Stimulated activated CD4-positive, alpha-beta T cell treated with anti-CD3 and anti-CD28 coated beads, TNF-alpha, amount 100 ng/mL, for 48 hours (primary cell): Measurements from ENCODE around the gene DOP1B.
"Not testable (repeated sequence)": the region's sequence is repeated elsewhere in the genome, so short reads cannot be mapped to it uniquely, and the experiment has no call there.

Experiments
- DNase-seq, 3 donors: peaks; one replicate each; pipeline ENCODE4 v3.0.0-alpha.2; 2020; ENCODE audit warnings: low read depth in 3 of 3

The DOP1B gene

DNA sequence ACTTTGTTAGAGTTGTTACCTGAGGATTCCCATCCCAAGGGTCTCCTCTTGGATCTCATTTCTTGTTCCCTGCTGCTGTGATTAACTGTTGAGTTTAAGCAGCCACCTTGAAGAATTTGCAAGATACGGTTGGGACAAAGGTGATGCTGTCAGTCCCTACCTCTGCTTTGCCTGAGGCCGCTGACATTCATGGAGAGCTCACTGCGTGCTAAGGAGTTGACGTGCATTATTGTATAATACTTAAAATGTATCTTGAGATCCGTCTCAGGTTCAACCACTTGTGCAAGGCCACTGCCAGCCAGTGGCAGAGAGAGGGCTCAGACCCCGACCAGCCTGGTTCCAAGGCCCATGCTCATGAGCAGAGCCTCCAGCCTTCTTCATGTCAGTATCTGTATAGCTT lies 14.2 kb downstream of the DOP1B start:
- no peak for DNase-seq

DNA sequence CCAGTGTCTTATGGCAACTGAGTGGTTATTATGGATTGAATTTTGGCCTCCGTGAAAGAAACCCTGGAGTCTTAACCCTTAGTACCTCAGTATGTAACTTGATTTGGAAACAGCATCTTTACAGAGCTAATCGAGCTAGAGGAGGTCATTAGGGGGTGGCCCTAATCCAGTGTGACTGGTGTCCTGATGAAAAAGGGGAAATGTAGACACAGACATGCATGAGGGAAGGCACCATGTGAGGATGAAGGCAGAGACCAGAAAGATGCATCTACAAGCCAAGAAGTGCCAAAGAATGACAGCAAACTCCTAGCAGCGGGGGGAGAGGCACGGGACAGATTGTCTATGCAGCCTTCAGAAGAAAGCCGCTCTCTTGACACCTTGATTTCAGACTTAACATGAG lies 14.7 kb downstream of the DOP1B start:
- DNase-seq: no peak

DNA sequence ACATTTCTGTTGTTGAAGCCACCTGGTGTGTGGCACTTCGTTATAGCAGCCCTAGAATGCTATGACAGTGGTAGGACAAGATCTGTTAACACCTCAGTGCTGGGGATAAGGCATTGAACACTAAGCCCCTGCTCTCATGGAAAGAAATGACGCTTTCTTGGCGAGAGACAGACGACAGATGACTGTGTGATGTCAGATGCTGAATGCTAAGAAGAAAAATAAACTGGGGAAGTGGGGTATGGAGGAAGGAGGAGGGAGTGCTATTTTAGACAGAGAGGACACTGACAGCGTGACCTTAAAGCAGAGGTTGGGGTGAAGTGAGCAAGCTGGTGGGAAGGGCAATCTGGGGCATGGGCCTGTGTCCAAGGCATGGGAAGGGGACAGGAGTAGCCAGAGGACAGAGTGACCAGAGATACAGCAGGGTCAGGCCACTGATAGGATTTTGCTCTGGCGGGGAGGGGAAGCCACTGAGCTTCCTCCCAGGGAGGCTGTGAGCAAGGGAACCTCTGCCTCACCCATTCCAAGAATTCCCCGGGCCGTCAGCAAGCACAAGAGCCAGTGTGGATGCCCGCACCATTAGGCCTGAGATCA lies 15.2 kb downstream of the DOP1B start:
- no peak for DNase-seq

DNA sequence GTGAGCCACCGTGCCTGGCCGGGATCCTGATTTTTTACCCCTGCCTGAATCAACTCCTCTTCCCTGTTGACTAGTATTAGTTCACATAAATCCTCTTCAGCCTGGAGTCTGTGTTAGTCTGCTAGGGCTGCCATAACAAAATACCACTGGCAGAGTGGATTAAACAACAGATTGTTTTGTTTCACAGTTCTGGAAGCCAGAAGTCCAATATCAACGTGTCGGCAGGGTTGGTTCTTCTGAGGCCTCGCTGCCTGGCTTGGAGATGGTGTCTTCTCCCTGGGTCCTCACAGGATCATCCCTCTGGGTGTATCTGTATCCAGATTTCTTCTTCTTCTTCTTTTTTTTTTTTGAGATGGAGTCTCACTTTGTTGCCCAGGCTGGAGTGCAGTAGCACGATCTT lies 18.2 kb downstream of the DOP1B start:
- DNase-seq: no peak

DNA sequence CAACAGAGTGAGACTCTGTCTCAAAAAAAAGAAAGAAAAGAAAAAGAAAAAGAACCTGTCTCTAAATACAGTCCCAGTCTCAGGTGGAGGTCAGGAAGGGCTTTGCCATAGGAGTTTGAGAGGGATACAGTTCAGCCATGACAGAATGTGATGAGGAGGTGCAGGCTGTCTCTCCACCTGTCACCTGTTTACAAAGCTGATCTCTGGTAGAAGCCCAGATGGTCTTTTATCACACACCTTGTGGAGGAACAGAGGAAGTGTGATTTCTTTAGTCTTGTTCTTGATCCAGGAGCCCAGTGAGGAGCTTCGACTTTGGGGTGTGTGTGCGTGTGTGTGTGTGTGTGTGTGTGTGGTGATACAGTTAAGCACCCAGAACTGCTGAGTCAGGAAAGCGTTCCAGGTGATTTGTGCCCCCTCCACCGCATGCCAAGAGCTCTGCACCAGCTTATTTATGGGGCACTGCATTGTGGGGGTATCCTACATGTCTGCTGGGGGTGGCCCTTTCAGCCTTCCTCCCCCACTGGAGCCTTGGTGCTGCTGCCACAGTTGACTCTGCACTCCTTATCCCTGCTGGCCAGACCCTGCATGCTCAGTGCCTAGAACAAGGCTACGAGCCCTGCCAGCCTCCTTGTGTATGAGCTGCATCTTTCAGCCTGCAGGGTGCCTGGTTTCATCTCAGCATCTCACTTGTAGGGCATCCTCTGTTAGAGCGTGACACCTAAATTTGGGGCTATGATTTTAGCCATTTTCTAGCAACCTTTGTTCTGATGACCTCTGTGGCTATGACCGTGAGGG lies 19.3 kb downstream of the DOP1B start:
- no peak for DNase-seq

DNA sequence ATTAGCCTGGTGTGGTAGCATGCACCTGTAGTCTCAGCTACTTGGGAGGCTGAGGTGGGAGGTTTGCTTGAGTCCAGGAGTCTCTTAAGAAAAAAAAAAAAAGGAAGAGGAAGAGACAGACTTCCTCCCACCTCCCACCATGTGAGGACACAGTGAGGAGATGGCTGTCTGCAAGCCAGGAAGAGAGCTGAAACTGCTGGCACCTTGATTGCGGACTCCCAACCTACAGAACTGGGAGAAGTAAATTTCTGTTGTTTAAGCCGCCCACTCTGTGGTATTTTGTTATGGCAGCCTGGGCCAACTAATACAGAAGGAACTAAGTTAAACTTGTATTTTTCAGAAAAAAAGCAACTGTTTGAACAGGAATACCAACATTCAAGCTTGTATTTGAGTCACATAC lies 21.7 kb downstream of the DOP1B start:
- no peak for DNase-seq

DNA sequence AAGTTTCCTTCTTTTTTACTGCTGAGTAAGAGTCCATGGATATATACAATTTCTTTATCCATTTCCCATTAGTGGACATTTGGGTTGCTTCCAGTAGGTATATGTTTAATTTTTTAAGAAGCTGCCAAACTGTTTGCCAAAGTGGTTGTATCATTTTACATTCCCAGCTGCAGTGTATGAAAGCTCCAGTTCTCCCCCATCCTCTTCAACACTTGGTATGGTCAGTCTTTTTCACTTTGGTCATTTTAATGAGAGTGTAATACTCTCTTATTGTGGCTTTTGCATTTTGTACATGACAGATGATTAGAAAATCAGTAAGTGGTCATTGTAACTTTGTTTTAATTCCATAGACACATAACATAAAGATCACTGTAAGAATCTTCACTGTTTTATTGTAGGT lies 22.5 kb downstream of the DOP1B start:
- DNase-seq: no peak

DNA sequence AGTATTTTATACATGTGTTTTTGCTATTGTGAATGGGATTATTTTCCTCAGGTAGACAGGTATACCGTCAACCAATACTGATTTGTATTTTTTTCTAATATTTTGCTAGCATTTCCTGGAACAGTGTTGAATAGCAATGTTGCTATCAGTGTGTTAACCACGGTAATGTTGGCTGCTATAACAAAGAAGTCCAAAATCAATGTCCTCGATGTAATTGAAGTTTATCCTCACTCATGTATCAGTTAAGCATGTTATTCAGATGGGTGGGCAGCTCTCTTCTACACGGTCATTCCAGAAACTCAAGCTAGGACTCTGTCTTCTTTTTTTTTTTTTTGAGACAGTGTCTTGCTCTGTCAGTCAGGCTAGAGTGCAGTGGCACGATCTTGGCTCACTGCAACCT lies 24.3 kb downstream of the DOP1B start:
- no peak for DNase-seq

DNA sequence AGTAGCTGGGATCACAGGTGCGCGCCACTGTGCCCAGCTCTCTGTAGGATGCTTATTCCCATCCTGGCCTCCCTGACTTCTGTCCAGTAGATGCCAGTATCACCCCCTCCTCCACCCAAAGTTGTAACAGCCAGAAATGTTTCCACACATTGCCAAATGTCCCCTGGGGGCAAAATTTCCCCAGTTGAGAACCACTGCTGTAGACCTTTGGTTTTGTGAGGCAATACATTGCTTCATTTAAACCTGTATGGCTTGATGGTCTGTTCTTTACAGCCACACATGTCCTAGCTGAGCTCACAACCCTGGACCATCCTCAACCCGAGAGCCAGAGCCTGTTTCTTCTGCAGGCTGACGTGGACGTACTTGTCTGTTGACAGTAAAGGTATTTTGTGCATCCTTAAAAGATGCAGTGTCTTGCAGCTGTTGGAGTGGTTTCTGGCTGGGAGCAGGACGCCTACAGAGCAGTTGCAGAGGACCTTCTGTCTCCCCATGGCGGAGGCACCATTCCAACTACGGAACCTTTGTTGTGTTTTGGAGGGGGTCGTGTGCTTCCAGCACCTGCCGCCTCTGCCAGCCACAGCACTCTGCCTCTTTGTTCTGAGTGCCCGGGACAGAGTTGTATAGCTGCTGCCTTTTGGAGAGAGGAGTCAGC lies 26.6 kb downstream of the DOP1B start:
- no peak for DNase-seq

DNA sequence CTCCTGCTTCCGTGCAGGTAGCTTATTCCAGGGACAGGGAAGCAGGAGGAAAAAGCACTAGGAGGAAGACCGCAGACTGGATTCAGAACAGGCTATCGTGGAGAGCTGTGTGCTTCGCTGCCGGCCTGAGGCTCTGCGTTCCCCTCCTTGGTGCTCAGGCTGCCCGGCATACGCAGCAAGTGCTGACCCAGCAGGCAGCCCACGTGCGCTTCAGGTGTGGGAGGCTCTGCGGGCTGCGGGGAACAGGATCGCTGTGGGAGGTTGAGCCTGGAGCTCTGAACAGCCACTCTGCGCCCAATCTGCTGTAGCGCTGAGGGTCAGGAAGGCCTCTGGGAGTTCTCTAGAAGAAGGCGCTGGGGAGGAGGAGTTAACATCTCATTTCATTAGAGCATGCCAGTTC lies 27.9 kb downstream of the DOP1B start:
- DNase-seq: no peak

DNA sequence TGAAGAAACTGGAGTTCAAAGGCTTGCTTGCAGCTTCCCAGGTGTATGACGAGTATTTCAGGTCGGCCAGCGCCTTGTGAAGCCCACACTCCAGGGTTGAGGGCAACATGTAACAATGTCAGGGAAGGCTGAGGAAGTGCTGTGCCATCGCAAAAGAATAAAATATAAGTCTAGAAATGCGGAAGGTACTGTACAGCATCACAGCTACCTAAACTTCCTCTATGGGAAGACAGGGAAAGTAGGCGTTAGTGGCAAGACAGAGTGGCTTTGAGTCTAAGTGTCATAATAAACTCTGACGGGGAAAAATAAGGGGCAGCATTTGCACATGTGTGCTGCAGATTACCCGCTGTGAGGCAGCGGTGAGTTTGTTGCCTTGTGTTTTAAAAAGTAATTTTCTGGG lies 28.9 kb downstream of the DOP1B start:
- no peak for DNase-seq

DNA sequence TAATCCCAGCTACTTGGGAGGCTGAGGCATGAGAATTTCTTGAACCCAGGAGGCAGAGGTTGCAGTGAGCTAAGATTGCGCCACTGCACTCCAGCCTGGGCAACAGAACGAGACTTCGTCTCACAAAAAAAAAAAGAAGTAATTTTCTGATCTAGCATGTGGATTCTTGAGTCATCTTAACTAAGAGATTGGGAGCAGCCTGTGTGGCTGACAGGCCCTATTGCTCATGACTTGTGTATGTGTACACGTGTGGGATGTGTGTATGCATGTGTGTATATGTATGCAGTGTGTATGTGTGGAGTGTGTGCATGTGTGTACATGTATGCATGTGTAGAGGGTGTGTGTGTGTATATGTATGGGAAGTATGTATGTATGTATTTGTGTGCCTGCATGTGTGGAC lies 29.5 kb downstream of the DOP1B start:
- DNase-seq: no peak

DNA sequence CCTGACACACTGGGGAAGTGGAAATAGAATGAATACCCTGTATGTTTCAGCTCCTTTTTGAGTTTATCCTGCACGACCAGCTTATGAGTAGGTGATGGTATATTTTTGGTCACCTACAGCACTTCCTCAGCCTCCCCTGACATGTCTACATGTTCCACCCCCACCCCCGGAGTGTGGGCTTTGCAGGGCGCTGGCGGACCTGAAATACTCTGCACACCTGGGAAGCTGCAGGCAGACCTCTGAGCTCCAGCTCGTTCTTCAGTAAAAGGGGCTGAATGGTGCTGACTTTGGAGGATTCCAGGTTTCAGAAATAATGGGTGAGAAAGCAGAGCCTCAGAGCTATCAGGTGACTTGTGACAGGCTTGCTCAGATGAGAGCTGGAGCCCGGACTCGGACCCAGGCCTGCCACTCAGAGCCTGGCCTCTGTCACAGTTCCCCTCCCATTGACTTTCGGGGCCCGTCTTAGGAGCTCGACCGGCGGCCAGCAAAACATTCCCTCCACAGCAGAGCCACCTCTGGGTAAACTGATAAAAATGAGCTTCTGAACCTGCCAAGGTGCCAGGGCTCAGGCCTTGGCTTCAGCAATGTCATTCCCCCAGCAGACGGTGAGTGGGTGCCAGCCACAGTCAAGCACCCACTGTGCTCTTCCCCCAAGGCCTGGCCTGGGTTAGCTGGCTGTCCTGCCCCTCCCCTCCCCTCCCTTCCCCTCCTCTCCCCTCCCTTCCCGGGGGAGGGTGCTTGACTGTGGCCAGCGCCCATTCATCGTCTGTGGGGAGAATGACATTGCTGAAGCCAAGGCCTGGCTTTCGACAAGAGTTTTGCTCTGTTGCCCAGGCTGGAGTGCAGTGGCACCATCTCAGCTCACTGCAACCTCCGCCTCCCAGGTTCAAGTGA lies 30.1 kb downstream of the DOP1B start:
- no peak for DNase-seq

DNA sequence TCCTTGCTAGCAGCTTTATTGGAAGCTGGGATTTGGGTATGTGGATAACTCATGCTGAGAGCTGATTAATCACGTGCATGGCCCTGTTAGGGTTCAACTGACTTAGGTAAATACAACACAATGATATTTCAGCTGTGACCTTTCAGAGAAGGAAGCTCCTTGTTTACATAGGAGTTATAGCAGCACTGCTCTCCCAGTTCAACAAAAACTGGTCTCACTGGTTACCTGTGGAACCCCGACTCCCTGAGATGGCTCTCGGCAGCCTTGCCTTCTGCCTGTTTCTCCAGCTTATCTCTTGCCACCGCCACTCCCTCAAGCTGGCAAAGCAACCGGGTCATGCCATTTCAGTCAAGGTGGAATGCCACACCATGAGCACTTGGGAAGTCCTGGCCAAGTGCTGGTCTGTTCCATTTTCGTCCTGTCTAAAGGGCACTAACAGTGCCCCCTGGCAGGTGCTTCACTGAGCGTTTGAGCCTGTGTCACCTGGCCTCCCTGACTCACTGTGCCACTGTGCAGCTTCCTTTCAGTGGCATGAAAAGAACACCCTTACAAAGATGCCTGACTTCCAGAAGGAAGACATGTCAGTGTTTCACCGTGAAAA lies 31.6 kb downstream of the DOP1B start:
- no peak for DNase-seq

DNA sequence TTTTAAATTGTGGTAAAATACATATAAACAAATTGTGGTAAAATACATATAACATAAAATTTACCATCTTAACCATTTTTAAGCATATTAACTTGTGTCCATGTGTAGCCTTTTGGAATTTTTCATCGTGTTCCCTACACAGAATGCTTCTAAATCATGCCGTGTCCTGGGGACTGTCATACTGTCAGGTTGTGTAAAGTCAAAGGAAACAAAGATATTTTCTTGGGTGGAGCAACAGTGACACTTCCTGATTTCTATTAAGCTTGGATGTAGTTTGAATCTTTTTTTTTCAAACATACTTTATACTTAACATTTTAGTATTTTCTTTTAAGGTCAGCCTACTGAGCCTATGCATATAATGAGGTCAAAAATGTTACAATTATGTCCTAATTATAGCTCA lies 32.3 kb downstream of the DOP1B start:
- no peak for DNase-seq

DNA sequence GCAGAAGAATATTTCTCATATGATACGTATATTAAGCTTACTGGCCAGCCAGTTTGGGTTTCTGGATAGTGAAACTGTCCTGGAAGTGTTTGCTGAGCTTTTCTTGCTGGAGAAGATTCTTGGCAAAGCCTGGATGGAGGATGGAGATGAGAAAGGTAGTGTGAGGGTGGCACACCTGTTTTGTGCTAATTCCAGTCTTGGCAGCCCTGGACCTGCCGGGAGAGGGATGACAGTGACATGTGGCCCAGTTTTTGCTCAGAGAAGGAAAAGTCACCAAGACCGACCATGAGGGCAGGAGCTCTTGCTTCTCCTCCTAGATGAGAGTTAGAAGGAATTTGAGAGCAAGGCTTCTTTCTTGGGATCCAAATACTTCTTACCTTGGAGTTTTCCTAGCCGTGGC lies 34.1 kb downstream of the DOP1B start:
- DNase-seq: no peak

DNA sequence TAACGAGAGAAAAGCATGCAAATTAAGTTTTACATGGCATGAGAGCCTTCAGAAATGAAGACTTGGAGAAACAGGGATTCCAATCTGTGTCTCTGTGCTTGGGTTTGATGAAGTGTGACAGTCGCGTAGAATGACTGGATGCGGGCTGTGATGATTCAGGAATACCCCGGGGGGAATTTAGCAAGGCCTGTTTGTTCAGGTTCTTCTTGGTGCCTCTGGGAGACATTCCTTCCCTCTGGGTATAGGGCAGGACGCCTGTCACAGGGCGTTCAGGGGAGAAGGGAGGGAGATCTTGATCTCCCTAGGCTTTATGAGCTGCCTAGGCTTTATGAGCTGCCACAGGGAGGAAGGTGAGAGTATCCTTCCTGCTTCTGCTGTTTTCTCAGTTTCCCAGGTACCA lies 36.6 kb downstream of the DOP1B start:
- DNase-seq: no peak

DNA sequence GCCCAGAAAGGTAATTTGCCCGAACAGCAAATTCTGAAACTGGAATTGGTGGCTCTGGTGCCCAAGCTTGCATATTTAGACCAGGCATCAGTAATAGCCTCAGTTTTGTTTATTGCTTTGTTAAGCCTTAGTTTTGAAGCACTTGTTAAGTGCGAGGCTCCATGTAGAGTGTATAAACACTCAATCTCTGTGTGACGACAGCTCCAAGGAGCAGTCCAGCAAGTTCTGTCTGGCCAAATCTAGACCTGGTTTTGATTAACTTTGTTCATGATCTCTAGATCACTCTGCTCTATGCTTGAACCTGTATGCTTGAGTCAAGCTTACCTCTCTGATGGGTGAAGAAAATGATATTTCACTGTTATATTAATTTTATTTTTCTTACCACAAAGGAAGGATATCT lies 37.4 kb downstream of the DOP1B start:
- no peak for DNase-seq

DNA sequence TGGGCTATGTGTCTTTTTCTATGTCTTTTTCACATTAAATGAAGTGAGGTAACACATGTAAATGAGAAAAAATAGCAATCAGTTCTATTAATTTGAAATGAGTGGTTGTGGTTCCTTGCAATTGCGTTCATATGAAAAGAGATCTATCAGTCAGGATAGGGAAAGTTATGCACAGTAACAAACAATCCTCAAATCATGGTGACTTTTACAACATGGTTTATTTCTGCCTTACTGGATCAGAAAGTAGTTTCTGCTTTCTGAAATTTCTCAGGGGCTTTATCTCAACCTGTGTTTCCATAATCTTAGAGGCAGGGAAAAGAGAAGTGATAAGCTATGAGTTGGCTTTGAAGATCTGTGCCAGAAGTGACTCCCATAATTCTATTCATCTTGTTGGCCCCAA lies 39.0 kb downstream of the DOP1B start:
- no peak for DNase-seq

DNA sequence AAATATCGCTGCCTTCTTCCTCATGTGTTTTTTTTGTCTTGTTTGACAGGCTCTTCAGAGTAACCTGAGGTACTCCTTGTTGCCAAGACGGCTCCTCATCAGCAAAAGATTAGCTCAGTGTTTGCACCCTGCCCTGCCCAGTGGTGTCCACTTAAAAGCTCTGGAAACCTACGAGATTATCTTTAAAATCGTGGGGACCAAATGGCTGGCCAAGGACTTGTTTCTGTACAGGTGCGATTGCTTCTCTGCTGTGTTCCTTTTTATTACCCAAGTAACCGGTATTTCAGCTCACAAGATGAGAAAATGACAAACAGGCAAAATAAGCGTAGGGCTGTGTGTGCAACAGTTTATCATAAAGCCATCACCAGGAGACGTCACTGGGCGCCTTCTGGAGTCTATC lies 42.4 kb downstream of the DOP1B start:
- DNase-seq: no peak

DNA sequence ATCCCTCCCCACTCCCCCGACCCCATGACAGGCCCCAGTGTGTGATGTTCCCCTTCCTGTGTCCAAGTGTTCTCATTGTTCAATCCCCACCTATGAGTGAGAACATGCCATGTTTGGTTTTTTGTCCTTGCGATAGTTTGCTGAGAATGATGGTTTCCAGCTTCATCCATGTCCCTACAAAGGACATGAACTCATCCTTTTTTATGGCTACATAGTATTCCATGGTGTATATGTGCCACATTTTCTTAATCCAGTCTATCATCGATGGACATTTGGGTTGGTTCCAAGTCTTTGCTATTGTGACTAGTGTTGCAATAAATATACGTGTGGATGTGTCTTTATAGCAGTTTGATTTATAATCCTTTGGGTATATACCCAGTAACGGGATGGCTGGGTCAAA lies 43.0 kb downstream of the DOP1B start:
- not testable (repeated sequence) for DNase-seq

DNA sequence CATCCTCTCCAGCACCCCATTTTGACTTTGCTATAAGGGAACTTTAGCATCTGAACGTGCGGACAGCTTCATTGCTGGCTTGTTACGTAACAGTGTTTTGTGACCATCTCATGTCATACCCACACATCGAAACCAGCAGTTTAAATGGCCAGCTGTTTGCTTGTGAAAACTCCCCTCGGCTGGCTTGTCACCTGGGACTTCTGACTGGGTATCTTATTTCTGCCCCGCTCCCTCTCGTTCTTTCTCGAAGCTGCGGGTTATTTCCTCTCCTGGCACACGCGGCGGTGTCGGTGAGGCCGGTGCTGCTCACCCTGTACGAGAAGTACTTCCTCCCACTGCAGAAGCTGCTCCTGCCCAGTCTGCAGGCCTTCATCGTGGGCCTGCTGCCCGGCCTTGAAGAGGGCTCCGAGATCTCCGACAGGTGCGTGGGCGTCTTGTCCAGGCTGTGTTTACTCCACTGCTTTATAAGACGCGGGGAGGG lies 43.5 kb downstream of the DOP1B start:
- DNase-seq: no peak
